Thoracic aorta (tissue), 2 donors: Measurements from ENCODE around the gene BICD2. TPM values are rescaled to one million over a fixed set of nuclear protein-coding genes. Genes with fewer than 3 reads are reported as not detected.
"Not testable (repeated sequence)": the region's sequence is repeated elsewhere in the genome, so short reads cannot be mapped to it uniquely, and the experiment has no call there.

Experiments used
- ATAC-seq: fragments of 150-250 bp; one replicate; pipeline ENCODE4 v1.8.0; 2017; ENCODE audit warnings: low read depth; ENCODE audit not compliant: insufficient number of reproducible peaks, low FRiP score
- DNase-seq: peaks from one replicate; pipeline ENCODE4 v3.0.0-alpha.2; 2020; ENCODE audit warnings: low spot score
- H3K27ac ChIP-seq, 2 donors: fragments of 200-600 bp; sonication (generic); 1 replicate in 1 of 2; 2 replicates in 1 of 2; pipeline ENCODE4 v1.5.1; 2016; ENCODE audit warnings: mild to moderate bottlenecking in 2 of 2, moderate library complexity in 2 of 2
- H3K27me3 ChIP-seq: fragments of 200-600 bp; sonication (generic); replicated peaks from 2 replicates; pipeline ENCODE4 v1.6.0; 2016; ENCODE audit warnings: mild to moderate bottlenecking; ENCODE audit not compliant: insufficient read depth
- H3K36me3 ChIP-seq: fragments of 200-600 bp; sonication (generic); one replicate; pipeline ENCODE4 v1.5.1; 2016
- H3K4me1 ChIP-seq, 2 donors: fragments of 200-600 bp; sonication (generic); 1 replicate in 1 of 2; 2 replicates in 1 of 2; pipeline versions ENCODE4 v1.5.1 to v1.6.0; 2016; ENCODE audit warnings: low read depth in 2 of 2, mild to moderate bottlenecking in 1 of 2; ENCODE audit not compliant: control insufficient read depth in 1 of 2
- H3K4me3 ChIP-seq: fragments of 200-600 bp; sonication (generic); 2 replicates; pipeline ENCODE4 v1.5.1; 2016; ENCODE audit warnings: mild to moderate bottlenecking
- H3K9me3 ChIP-seq: fragments of 200-600 bp; sonication (generic); 2 replicates; pipeline ENCODE4 v1.5.1; 2016
- total RNA-seq, 2 donors: library from RNA; depleted of rRNA; stranded (reverse); fragments of >200 nt; gene quantifications; one replicate each; pipeline versions ENCODE4 v1.1.0 to v1.2.3, GENCODE V29; 2016
- TF ChIP-seq, protein P1 (sequence below): fragments of 200-600 bp; sonication (generic); IDR thresholded peaks from one replicate; pipeline ENCODE4 v1.5.1; 2019; ENCODE audit warnings: antibody characterized with exemption

Gene BICD2
- total RNA-seq, 2 donors from 2014 or later: 52.1 to 57.7 TPM

DNA sequence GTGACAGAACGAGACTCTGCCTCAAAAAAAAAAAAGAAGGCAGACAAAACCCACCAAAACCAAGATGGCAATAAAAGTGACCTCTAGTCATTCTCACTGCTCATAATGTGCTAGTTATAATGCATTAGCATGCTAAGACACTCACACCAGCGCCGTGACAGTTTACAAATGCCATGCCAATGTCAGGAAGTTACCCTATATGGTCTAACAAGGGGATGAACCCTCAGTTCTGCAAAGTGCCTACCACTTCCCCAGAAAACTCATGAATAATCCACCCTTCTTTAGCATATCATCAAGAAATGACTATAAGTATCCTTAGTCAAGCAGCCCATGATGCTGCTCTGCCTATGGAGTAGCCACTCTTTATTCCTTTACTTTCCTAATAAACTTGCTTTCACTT is 4.7 kb upstream of the BICD2 start:
- Histone ChIP-seq H3K9me3 (no peaks in the 10 kb centered on the region), H3K4me1 (peaks cover 6 to 8% of the 10 kb centered on the region in 2 donors), H3K4me3 (no peak overlapping the region), H3K36me3 (no peaks in the 10 kb centered on the region), H3K27me3 (no peaks in the 10 kb centered on the region), H3K27ac (no peak overlapping the region)
- ATAC-seq (no peak), DNase-seq (no peak)
- TF ChIP-seq, protein P1, sequence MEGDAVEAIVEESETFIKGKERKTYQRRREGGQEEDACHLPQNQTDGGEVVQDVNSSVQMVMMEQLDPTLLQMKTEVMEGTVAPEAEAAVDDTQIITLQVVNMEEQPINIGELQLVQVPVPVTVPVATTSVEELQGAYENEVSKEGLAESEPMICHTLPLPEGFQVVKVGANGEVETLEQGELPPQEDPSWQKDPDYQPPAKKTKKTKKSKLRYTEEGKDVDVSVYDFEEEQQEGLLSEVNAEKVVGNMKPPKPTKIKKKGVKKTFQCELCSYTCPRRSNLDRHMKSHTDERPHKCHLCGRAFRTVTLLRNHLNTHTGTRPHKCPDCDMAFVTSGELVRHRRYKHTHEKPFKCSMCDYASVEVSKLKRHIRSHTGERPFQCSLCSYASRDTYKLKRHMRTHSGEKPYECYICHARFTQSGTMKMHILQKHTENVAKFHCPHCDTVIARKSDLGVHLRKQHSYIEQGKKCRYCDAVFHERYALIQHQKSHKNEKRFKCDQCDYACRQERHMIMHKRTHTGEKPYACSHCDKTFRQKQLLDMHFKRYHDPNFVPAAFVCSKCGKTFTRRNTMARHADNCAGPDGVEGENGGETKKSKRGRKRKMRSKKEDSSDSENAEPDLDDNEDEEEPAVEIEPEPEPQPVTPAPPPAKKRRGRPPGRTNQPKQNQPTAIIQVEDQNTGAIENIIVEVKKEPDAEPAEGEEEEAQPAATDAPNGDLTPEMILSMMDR: no peak

DNA sequence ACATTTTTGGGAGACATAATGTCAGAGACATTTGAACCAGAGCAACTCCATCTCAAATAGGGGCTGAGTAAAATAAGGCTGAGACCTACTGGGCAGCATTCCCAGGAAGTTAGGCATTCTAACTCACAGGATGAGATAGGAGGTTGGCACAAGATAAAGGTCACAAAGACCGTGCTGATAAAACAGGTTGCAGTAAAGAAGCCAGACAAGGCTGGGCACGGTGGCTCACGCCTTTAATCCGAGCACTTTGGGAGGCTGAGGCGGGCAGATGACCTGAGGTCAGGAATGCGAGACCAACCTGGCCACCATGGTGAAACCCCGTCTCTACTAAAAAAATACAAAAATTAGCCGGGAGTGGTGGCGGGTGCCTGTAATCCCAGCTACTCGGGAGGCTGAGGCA is 4.2 kb upstream of the BICD2 start:
- H3K4me3 ChIP-seq, H3K9me3 ChIP-seq, ATAC-seq, H3K27ac ChIP-seq, H3K4me1 ChIP-seq, H3K36me3 ChIP-seq, H3K27me3 ChIP-seq, DNase-seq: not testable (repeated sequence)

DNA sequence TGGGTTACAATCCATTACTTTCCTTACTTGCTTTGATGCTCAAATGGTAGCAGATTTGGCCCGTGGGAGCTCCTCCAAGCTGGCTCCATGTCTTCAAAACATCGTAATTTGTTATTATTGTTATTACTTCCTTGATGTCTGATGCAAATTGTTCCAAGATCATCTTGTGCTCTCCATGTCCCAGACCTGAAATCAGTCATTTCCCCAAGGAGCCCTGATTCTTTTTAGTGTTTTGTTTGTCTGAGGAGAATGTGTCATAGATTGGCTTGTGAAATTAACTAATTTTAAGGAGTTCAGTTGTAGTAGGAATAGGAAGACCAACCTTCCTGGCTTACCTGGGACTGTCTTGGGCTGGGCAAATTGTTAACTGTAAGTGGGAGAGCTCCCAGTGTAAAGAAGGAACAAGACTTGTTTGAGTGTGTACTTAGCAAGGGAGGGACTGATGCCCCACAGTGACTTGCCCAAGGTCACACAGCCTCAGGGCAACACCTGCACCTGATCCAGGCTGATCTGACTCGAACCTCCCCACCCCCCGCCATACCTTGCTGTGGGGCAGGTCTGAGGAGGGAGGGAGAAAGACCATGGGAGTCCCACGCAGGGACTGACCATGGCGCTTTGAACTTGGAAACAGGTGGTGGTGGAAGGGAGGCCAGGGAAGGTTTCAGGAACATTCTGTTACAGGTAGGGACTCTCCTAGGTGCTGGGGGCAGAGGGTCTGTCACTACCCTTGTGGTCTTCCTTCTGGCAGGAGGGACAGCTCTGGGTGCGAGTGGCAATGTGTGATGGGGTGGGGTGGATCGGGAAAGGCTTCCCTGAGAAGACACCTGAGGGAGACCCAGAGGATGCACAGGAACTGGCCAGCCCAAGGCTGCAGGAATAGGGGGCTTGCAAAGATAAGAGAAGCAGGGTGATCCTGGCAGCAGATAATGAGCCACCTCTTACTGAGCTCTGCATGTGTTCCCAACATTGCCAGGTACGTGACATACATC is 2.7 kb upstream of the BICD2 start:
- ATAC-seq (no peak), DNase-seq (no peak)
- Histone ChIP-seq H3K36me3 (no peaks in the 10 kb centered on the region), H3K27ac (no peak overlapping the region), H3K4me1 (peaks cover 17 to 20% of the 10 kb centered on the region in 2 donors), H3K4me3 (no peak overlapping the region), H3K27me3 (no peaks in the 10 kb centered on the region), H3K9me3 (no peaks in the 10 kb centered on the region)
- TF ChIP-seq, protein P1: no peak

DNA sequence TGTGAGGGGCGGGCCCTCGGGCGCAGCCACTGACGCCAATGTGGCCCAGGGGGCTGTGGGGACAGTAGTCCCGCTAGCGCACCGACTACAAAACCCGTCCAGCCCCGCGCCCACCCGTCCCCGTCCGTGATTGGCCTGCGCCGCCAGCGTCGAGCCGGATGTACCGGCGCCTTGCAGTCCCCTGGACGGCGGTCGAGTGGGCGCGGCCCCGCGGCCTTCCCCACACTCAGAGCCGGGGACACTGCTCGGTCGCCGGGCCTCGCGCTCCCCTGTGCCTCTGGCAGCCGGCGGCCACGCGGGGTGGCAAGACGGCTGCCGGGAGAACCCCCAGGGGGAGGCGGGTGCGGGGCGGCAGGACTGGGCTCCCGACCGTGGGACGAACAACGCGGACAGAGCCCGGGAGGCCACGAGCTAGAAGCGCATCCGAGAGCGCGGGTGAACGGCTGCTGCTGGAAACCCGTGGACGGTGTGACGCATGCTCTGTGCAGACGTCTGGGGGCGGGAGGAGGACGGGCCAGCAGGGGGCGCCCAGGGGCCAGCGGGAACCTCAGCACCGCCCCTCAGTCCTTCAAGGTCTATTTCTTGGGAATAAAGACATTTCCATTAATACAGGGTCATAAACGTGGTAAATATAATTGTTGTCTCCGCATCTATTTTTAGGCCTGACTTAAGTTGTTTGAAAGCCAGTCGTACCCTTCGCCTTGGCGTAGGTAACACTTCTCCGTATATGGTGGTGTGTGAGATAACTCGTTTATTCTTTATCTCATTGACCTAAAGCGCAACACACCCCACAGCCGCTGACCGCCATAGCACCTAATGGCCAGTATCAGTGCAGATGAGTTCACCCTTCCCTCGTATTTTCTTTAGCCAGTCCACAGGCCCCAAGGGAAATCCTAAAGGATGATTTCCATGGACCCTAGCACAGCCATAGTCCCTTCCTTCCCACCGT is 629 bp upstream of the BICD2 start:
- H3K36me3 ChIP-seq: no peaks in the 10 kb centered on the region
- H3K9me3 ChIP-seq: no peaks in the 10 kb centered on the region
- peak overlapping the region; percentile 99 to 100 for H3K27ac ChIP-seq
- H3K4me3 ChIP-seq: peak overlapping the region; percentile 93
- no peaks in the 10 kb centered on the region for H3K27me3 ChIP-seq
- DNase-seq: peak; percentile 90
- TF ChIP-seq, protein P1: peak; percentile 87
- peak; percentile 90 for ATAC-seq
- peaks cover 31 to 41% of the 10 kb centered on the region in 2 donors for H3K4me1 ChIP-seq

DNA sequence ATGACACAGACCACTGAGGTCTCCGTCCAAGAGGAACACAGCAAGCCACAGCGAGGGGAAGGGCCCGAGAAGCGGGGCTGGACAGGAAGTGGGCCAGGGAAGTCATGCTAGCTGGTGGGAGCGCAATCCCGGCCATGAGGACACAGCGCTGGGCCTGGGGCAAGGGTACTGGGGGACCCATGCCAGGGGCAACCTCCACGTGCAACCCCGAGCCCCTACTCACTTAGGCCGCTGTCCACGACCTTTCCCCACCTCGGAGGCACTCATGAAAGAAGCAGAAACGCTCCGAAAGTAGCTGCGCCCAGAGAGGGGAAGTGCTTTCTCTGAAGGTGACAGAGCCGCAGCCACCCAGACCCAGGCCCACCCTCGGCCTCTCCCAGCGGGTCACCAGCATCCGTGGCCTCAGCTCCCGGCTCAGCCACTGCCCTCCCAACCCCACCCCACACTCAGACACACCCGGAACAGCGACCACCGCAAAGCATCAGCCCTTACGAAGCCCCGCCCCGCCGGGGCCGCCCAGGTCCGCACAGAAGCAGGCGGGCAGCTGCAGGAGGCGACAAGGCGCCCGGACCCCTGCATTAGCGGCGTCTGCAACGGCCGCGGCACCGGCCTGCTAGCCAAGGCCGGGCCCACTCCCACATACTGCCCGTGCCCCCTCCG is 782 bp downstream of the BICD2 start:
- TF ChIP-seq, protein P1: no peak
- H3K4me1 ChIP-seq: peaks cover 34 to 48% of the 10 kb centered on the region in 2 donors
- no peak for DNase-seq

More for the DNA sequence above, 782 bp downstream of the BICD2 start:
- H3K4me3 ChIP-seq: peak overlapping the region; percentile 96
- H3K27ac ChIP-seq: peak overlapping the region; percentile 63 to 69
- no peaks in the 10 kb centered on the region for H3K27me3 ChIP-seq
- H3K36me3 ChIP-seq: no peaks in the 10 kb centered on the region
- ATAC-seq: no peak
- H3K9me3 ChIP-seq: no peaks in the 10 kb centered on the region
